Stomach (tissue), 9 donors: ENCODE results near the gene DPP6. TPM values are rescaled to one million over a fixed set of nuclear protein-coding genes. Genes with fewer than 3 reads are reported as not detected.

ENCODE experiments used
- DNase-seq, 2 donors: peaks; one replicate each; pipeline versions ENCODE4 v3.0.0 to v3.0.0-alpha.2; 2013 to 2019
- H3K27ac ChIP-seq, 5 donors: fragments of 200-600 bp in 4 of 5; sonication (generic) in 4 of 5; one replicate each; pipeline ENCODE4 v1.5.1; 2013 to 2019; ENCODE audit warnings: mild to moderate bottlenecking in 1 of 5, moderate library complexity in 1 of 5
- H3K27me3 ChIP-seq, 3 donors: fragments of 200-600 bp; sonication (generic); one replicate each; pipeline ENCODE4 v1.5.1; 2017 to 2019; ENCODE audit warnings: mixed run types in 1 of 3
- H3K36me3 ChIP-seq, 4 donors: fragments of 200-600 bp; sonication (generic); 1 replicate in 3 of 4; 2 replicates in 1 of 4; pipeline ENCODE4 v1.5.1; 2016 to 2019
- H3K4me1 ChIP-seq, 4 donors: fragments of 200-600 bp; sonication (generic); one replicate each; pipeline ENCODE4 v1.5.1; 2016 to 2019
- H3K4me3 ChIP-seq, 4 donors: fragments of 200-600 bp; sonication (generic) in 3 of 4; one replicate each; pipeline ENCODE4 v1.5.1; 2016 to 2019; ENCODE audit warnings: mild to moderate bottlenecking in 1 of 4
- H3K9me3 ChIP-seq, 4 donors: fragments of 200-600 bp; sonication (generic); one replicate each; pipeline ENCODE4 v1.5.1; 2016 to 2019
- EP300 ChIP-seq: sonication (generic); formaldehyde crosslinking; IDR thresholded peaks from one replicate; pipeline ENCODE4 v1.6.1; 2017; ENCODE audit warnings: antibody characterized with exemption
- POLR2A ChIP-seq, 4 donors: fragments of 450-650 bp; IDR thresholded peaks; one replicate each; pipeline ENCODE4 v1.6.1; 2016; ENCODE audit warnings: antibody characterized with exemption in 4 of 4, control low read depth in 2 of 4, mild to moderate bottlenecking in 1 of 4, moderate library complexity in 1 of 4
- POLR2AphosphoS5 ChIP-seq, 3 donors: sonication (generic); formaldehyde crosslinking; IDR thresholded peaks; one replicate each; pipeline ENCODE4 v1.6.1; 2016; ENCODE audit warnings: antibody characterized with exemption in 3 of 3
- WGBS, 5 donors: extraction: QIAGEN DNeasy Blood & Tissue Kit in 3 of 5; methylation state at CpG; one replicate each; pipeline versions ENCODE4 v1.1.5 to v1.1.7; 2013 to 2018; 5-methylcytosine and 5-hydroxymethylcytosine counted together
- intact Hi-C: fragments of 100-400 bp; cut with DNase I; formaldehyde crosslinking; loops from one replicate; pipeline ENCODE4 v1.15.1; 2023; ENCODE audit warnings: low total_unique reads
- polyA plus RNA-seq, 3 donors: library from polyadenylated mRNA; stranded (reverse); fragments of 200-250 nt; gene quantifications; one replicate each; pipeline ENCODE4 v1.2.3, GENCODE V29; 2013
- total RNA-seq, 5 donors: library from RNA; depleted of rRNA; stranded (reverse); fragments of >200 nt; gene quantifications; one replicate each; pipeline versions ENCODE4 v1.1.0 to v1.2.3, GENCODE V29; 2014 to 2016
- TF ChIP-seq, protein P1 (sequence below), 7 experiments: fragments of 450-650 bp in 4 of 7; fragments of 200-600 bp in 3 of 7; sonication (generic) in 3 of 7; IDR thresholded peaks; one replicate each; pipeline ENCODE4 v1.5.1; 2016 to 2019; ENCODE audit warnings: antibody characterized with exemption in 7 of 7, control low read depth in 2 of 7, mild to moderate bottlenecking in 1 of 7
- donor health status: healthy with polysubstance abuse.
- donor health status: Bipolar disorder and iron deficiency.
- donor health status: healthy.

The DPP6 gene
- total and polyA plus RNA-seq, 8 donors = 0.15 to 29.8 (median 4.9) TPM

DNA sequence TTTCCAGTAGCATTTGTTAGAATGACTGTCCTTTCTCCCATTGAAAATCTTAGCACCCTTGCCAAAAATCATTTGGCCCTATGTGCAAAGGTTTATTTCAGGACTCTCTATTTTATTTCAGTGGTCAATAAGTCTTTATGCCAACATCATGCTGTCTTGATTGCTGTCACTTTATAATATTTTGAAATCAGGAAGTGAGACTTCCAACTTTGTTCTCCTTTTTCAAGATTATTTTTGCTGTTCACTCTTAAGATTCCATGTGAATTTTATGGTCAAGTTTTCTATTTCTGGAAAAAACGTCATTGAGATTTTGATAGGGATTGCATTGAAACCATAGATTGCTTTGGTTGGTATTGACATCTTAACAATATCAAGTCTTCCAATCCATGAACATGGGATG is 885.6 kb downstream of the DPP6 start:
- Histone ChIP-seq H3K27ac (no peak overlapping the region), H3K9me3 (peaks cover 8 to 17% (median 12%) of the 10 kb centered on the region in 4 donors), H3K4me1 (peaks cover 0 to 4% (median 0%) of the 10 kb centered on the region in 4 donors), H3K36me3 (peaks cover 0 to 8% (median 3%) of the 10 kb centered on the region in 4 donors), H3K27me3 (no peaks in the 10 kb centered on the region), H3K4me3 (no peak overlapping the region)
- WGBS, 5 donors = 73 to 87% (median 82%) methylated on average over 1 of the region's 1 CpG
- intact Hi-C loops = no loop called here
- no peak for DNase-seq
- TF ChIP-seq POLR2AphosphoS5 (IDR thresholded peaks at IDR 0.05) = no peak
- TF ChIP-seq, protein P1, sequence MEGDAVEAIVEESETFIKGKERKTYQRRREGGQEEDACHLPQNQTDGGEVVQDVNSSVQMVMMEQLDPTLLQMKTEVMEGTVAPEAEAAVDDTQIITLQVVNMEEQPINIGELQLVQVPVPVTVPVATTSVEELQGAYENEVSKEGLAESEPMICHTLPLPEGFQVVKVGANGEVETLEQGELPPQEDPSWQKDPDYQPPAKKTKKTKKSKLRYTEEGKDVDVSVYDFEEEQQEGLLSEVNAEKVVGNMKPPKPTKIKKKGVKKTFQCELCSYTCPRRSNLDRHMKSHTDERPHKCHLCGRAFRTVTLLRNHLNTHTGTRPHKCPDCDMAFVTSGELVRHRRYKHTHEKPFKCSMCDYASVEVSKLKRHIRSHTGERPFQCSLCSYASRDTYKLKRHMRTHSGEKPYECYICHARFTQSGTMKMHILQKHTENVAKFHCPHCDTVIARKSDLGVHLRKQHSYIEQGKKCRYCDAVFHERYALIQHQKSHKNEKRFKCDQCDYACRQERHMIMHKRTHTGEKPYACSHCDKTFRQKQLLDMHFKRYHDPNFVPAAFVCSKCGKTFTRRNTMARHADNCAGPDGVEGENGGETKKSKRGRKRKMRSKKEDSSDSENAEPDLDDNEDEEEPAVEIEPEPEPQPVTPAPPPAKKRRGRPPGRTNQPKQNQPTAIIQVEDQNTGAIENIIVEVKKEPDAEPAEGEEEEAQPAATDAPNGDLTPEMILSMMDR (IDR thresholded peaks at IDR 0.05) = no peak
- no peak for TF ChIP-seq POLR2A (IDR thresholded peaks at IDR 0.05)

DNA sequence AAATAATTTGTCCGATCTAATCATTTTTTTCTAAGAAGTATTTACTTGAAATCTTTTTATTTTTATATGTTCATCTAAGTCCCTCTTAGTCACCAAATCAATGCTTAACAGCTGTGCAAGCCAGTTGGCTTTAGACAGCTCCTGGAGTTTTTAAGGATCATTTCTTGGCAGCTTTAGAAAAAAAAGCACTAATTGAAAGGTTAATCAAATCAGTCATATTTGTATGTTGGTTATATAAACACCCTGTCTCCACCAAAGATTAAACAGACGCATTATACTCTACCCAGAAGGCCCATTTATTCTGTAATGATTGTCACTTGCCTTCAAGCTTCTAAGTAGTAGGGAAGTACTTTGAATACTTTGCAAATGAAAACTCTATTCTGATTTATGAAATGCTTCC is 890.5 kb downstream of the DPP6 start:
- Histone ChIP-seq H3K9me3 (no peaks in the 10 kb centered on the region), H3K36me3 (peaks cover 18 to 48% (median 45%) of the 10 kb centered on the region in 4 donors), H3K4me1 (peaks cover 0 to 5% (median 0%) of the 10 kb centered on the region in 4 donors), H3K4me3 (no peak overlapping the region), H3K27me3 (no peaks in the 10 kb centered on the region), H3K27ac (no peak overlapping the region)
- TF ChIP-seq POLR2AphosphoS5 (IDR thresholded peaks at IDR 0.05) = no peak
- no peak for TF ChIP-seq POLR2A (IDR thresholded peaks at IDR 0.05)
- TF ChIP-seq, protein P1 (IDR thresholded peaks at IDR 0.05) = no peak
- TF ChIP-seq EP300 = no peak
- 47 to 65% (median 53%) methylated on average over 2 of the region's 2 CpGs for WGBS, 5 donors
- intact Hi-C loops = no loop called here
- DNase-seq = no peak
